ENCODE results near the gene SUGCT. TPM values are rescaled to one million over a fixed set of nuclear protein-coding genes. Genes with fewer than 3 reads are reported as not detected.

Gene SUGCT
- polyA plus RNA-seq, 1 of the 3 experiments (the other 2 are of a cell fraction), result 53.7 TPM

- TF ChIP-seq RXRA (IDR thresholded peaks at IDR 0.05; ENCODE audit: borderline replicate concordance, low read depth), result no peak
- no peak for TF ChIP-seq NRF1 (IDR thresholded peaks at IDR 0.05; ENCODE audit: low read depth, low read length)
- TF ChIP-seq SMC3 (IDR thresholded peaks at IDR 0.05; ENCODE audit: low read depth, low read length), result no peak
Measured at GRCh38 chr7:40880581-40880980, 745.8 kb downstream of the SUGCT start (continued).

- H3K9me3 ChIP-seq, result no peaks in the 10 kb centered on the region
Measured at GRCh38 chr7:40881405-40881926, 746.7 kb downstream of the SUGCT start.

More at GRCh38 chr7:40881405-40881926, 746.7 kb downstream of the SUGCT start:
- POLR2A ChIA-PET, result no interaction called here
- WGBS (ENCODE audit: low lambda C conversion rate), result 78% methylated on average over 2 of the region's 2 CpGs
- Histone ChIP-seq H4K20me1 (ENCODE audit: insufficient read depth) (no peaks in the 10 kb centered on the region), H3K9me2 (no peaks in the 10 kb centered on the region), H3K4me2 (no peak overlapping the region), H3K4me1 (ENCODE audit: control insufficient read depth in 1 of 2, insufficient read depth in 2 of 2, low read depth in 1 of 2, low read length in 1 of 2) (no peaks in the 10 kb centered on the region), H3K36me3 (replicated peaks in 1 of 2; ENCODE audit: control insufficient read depth in 1 of 2, insufficient read depth in 2 of 2, low read length in 1 of 2) (peaks cover 3 to 7% of the 10 kb centered on the region in 2 experiments), H3K27ac (ENCODE audit: low read depth in 2 of 2, low read length in 1 of 2) (no peak overlapping the region), H2AFZ (ENCODE audit: low read depth) (no peak overlapping the region), H3K9ac (no peak overlapping the region), H3K79me2 (ENCODE audit: insufficient read depth) (no peaks in the 10 kb centered on the region), H3F3A (replicated peaks; ENCODE audit: insufficient read depth) (no peaks in the 10 kb centered on the region), H3K4me3 (ENCODE audit: low read depth in 2 of 2, low read length in 1 of 2) (no peak overlapping the region), H3K27me3 (ENCODE audit: insufficient read depth) (no peaks in the 10 kb centered on the region)
- CTCF ChIA-PET, result no interaction called here
- TF ChIP-seq PBX3 (IDR thresholded peaks at IDR 0.05) (no peak), RCOR1 (IDR thresholded peaks at IDR 0.05; ENCODE audit: low read length) (no peak), MXI1 (IDR thresholded peaks at IDR 0.05; ENCODE audit: low read depth, low read length) (no peak), USF2 (IDR thresholded peaks at IDR 0.05; ENCODE audit: borderline replicate concordance, low read depth, low read length) (no peak), YY1 (IDR thresholded peaks at IDR 0.05; ENCODE audit: low read depth) (no peak), GATA2 (CRISPR knock-in tag; IDR thresholded peaks at IDR 0.05) (no peak), FOXM1 (IDR thresholded peaks at IDR 0.05; ENCODE audit: low read depth) (no peak), MEF2A (IDR thresholded peaks at IDR 0.05; ENCODE audit: borderline replicate concordance, low read depth) (no peak), TCF12 (IDR thresholded peaks at IDR 0.05) (no peak)
- TF ChIP-seq, protein P1, sequence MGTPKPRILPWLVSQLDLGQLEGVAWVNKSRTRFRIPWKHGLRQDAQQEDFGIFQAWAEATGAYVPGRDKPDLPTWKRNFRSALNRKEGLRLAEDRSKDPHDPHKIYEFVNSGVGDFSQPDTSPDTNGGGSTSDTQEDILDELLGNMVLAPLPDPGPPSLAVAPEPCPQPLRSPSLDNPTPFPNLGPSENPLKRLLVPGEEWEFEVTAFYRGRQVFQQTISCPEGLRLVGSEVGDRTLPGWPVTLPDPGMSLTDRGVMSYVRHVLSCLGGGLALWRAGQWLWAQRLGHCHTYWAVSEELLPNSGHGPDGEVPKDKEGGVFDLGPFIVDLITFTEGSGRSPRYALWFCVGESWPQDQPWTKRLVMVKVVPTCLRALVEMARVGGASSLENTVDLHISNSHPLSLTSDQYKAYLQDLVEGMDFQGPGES (IDR thresholded peaks at IDR 0.05; ENCODE audit: low read depth, low read length), result no peak
- no peak for DNase-seq

All from SK-N-SH (cell line).